ENCODE data around the gene SCYL1. TPM values are rescaled to one million over a fixed set of nuclear protein-coding genes. Genes with fewer than 3 reads are reported as not detected.
A peak's percentile ranks its signal among the peaks of the same experiment; 100 is the strongest.

SCYL1 gene
- total RNA-seq, 1 experiment from 2014 or later: 39.1 TPM

DNA sequence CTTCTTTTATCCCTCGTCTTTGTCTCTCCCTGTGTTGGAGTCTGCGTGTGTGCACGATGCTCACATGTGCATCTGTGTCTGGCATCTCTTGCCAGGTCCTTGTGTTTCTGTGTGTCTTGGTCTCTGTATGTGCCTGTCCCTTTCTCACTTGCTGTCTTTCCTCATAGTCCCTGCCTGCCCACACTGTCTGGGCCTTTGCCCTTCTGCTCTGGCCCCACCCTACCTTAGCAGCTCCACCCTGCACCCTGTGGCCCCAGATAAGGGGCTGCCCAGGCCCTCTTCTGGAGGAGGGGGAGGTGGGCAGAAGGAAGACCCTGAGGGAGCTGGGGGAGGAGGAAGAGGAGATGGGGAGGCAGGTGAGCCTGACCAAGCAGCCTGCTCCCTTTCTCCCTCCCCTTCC lies 53.8 kb downstream of the SCYL1 start:
- Histone ChIP-seq H3K4me3 (no peak overlapping the region), H3K9me3 (replicated peaks) (no peaks in the 10 kb centered on the region), H3K27me3 (no peaks in the 10 kb centered on the region), H3K27ac (no peak overlapping the region), H3K36me3 (no peaks in the 10 kb centered on the region), H3K4me1 (peaks cover 25% of the 10 kb centered on the region)
- no peak for DNase-seq

DNA sequence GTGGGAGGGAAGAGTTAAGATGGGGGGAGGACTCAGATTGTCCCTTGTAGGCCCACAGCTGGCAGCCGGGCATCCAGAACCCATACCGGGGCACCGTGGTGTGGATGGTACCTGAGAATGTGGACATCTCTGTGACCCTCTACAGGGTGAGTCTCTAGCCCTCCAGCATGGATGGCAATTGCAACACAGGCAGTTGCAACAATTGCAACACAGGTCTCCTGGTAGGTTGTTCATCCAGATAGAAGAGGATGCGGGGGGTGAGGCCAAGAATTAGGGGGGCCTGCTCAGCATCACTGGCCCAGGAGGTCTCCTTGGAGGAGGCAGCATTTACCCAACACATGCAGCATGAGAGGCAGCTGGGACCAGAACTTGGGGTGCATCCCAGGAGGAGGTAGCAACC lies 54.4 kb downstream of the SCYL1 start:
- Histone ChIP-seq H3K27me3 (no peaks in the 10 kb centered on the region), H3K36me3 (no peaks in the 10 kb centered on the region), H3K27ac (no peak overlapping the region), H3K4me3 (no peak overlapping the region), H3K9me3 (replicated peaks) (no peaks in the 10 kb centered on the region), H3K4me1 (peaks cover 23% of the 10 kb centered on the region)
- no peak for DNase-seq

DNA sequence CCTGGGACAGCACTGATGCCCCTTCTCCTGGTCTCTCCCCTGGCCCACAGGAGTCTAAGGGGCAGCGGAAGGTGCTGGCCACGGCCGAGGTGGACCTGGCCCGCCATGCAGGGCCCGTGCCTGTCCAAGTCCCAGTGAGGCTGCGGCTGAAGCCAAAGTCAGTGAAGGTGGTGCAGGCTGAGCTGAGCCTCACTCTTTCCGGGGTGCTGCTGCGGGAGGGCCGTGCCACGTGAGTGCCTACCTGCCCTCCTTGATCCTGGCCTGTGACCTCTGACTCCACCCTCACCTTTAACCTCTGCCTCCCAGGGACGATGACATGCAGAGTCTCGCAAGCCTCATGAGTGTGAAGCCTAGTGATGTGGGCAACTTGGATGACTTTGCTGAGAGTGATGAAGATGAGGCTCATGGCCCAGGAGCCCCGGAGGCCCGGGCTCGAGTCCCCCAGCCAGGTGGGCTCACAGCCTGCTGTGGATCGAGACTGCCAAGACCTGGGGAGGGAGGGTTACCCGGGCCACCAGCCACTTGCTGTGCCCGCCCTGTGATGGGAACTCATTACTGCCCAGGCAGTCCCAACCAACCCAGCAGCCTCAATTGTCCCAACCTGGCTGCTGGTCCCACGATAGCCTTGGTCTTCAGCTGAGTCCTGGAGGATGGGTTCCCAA lies 55.3 kb downstream of the SCYL1 start:
- Histone ChIP-seq H3K9me3 (replicated peaks) (no peaks in the 10 kb centered on the region), H3K27ac (no peak overlapping the region), H3K4me3 (no peak overlapping the region), H3K27me3 (no peaks in the 10 kb centered on the region), H3K4me1 (peaks cover 19% of the 10 kb centered on the region), H3K36me3 (no peaks in the 10 kb centered on the region)
- no peak for DNase-seq

DNA sequence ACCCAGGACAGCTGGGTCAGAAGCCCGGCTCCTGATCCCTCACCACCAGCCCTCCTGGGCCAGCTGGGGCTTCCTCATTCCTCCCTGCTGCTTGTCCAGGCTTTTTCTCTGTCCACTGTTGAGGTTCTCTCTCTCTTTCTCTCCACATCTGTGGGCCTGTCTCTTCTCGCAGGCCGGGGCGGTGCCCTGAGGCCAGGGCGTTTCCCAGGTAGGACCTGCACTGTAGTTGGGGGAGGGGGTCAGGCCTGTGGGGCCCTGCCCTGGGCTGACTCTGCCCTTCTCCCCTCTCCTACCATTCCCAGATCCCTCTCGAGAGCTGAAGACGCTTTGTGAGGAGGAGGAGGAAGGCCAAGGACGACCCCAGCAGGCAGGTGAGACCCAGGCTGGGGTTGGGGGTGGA lies 55.9 kb downstream of the SCYL1 start:
- no peaks in the 10 kb centered on the region for H3K9me3 ChIP-seq (replicated peaks)
- no peak overlapping the region for H3K27ac ChIP-seq
- DNase-seq: no peak
- H3K36me3 ChIP-seq: no peaks in the 10 kb centered on the region
- H3K4me3 ChIP-seq: no peak overlapping the region
- peaks cover 16% of the 10 kb centered on the region for H3K4me1 ChIP-seq
- H3K27me3 ChIP-seq: no peaks in the 10 kb centered on the region

DNA sequence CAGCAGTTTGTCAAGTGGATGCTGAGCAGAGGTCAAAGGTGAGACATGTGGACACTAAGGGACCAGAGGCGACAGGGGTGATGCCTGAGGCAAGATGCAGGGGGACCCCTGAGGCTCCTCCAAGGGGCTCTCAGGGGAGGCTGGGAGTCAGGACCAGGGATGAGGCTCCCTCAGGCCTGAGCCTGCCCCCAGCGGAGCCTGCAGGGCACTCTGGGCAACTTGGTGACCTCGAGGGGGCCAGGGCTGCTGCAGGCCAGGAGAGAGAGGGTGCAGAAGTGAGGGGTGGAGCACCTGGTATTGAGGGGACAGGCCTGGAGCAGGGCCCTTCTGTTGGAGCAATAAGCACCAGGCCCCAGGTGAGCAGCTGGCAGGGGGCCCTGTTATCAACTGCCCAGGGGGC lies 57.0 kb downstream of the SCYL1 start:
- H3K4me1 ChIP-seq: peaks cover 10% of the 10 kb centered on the region
- no peaks in the 10 kb centered on the region for H3K36me3 ChIP-seq
- H3K27ac ChIP-seq: no peak overlapping the region
- no peaks in the 10 kb centered on the region for H3K27me3 ChIP-seq
- H3K4me3 ChIP-seq: no peak overlapping the region
- no peaks in the 10 kb centered on the region for H3K9me3 ChIP-seq (replicated peaks)
- no peak for DNase-seq

DNA sequence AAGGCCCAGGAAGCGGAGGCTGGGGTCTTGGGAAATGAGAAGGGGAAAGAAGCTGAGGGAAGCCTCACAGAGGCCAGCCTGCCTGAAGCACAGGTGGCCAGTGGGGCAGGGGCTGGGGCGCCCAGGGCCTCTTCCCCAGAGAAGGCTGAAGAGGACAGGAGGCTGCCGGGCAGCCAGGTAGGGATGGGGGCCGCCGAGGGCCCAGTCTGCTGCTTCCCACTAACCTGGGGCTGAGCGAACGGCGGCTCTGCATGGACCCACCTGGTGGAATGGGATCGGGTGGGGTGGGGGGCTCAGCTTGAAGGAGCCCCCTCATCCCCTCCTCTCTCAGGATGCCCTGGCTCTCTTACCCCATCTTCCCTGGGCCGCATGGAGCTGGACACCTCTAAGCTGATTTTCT lies 58.7 kb downstream of the SCYL1 start:
- Histone ChIP-seq H3K4me3 (no peak overlapping the region), H3K36me3 (no peaks in the 10 kb centered on the region), H3K4me1 (peaks cover 2% of the 10 kb centered on the region; the same call in 1 of the 2 replicates), H3K27me3 (no peaks in the 10 kb centered on the region), H3K27ac (no peak overlapping the region), H3K9me3 (replicated peaks) (no peaks in the 10 kb centered on the region)
- no peak for DNase-seq

DNA sequence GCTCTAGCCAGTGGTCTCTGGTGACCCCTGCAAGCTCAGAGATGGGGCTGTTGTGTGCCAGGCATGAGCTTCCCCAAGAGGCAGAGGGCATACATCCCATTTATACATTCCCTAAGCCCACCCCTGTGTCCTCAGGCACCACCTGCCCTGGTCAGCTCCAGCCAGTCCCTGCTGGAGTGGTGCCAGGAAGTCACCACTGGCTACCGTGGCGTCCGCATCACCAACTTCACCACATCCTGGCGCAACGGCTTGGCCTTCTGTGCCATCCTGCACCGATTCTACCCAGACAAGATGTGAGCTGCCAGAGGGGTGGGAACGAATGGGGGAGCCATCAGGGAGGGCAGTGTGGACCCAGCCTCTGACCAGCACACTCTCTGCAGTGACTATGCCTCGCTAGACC lies 59.2 kb downstream of the SCYL1 start:
- no peak for DNase-seq

DNA sequence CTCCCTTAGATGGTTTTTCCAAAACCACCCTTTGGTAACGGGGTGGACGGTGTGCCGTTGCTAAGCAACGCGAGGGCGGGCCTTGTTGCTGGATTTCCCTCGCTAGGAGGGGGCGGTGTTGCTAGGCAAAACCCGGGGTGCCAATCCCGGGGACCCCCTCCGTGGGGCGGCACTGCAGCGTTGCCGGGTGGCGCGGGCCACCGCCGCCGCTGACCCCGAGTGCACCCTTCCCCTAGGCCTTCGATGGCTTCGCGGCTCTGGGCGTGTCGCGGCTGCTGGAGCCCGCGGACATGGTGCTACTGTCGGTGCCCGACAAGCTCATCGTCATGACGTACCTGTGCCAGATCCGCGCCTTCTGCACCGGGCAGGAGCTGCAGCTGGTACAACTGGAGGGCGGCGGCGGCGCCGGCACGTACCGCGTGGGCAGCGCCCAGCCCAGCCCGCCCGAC lies 59.9 kb downstream of the SCYL1 start:
- H3K36me3 ChIP-seq: no peaks in the 10 kb centered on the region
- DNase-seq: no peak

More for the DNA sequence above, 59.2 kb downstream of the SCYL1 start:
- Histone ChIP-seq H3K9me3 (replicated peaks) (no peaks in the 10 kb centered on the region), H3K4me3 (no peak overlapping the region), H3K4me1 (peaks cover 2% of the 10 kb centered on the region; the same call in 1 of the 2 replicates), H3K27ac (no peak overlapping the region), H3K27me3 (no peaks in the 10 kb centered on the region), H3K36me3 (no peaks in the 10 kb centered on the region)

DNA sequence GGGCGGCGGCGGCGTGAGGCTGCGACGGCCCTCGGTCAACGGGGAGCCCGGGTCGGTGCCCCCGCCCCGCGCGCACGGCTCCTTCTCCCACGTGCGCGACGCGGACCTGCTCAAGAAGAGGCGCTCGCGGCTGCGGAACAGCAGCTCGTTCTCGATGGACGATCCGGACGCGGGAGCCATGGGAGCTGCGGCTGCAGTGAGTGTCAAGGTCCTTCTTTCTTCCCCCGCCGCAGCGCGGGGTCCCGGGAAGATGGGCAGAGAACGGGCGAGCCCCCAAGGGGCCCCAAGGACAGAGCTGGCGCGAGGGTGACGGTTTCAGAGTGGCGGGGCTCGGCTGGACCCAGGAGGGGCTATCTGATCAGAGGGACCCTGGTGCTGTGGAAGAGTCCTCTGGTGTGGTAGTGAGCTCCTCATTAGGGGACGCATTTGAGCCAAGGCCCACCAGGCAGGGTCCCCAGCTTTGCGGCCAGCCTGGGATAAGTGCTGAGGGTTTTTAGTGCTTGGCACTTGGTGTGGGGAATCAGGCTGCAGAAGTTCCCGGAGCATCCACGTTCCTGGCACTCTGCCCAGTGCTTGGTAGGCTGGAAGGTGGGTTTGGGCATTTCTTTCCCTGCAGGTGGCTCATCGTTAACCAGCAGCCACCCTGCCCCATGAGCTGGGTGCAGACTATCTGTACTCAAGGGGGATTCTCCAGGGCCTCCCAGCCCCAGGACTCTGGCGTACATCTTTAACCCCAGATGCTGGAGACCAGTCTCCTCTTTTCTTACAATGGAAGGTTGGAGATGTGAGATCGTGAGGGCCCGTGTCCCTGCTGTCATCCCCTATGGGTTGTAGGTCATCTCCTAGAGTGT lies 60.7 kb downstream of the SCYL1 start:
- no peak overlapping the region for H3K27ac ChIP-seq
- DNase-seq: no peak
- H3K27me3 ChIP-seq: no peaks in the 10 kb centered on the region
- H3K4me1 ChIP-seq: peaks cover 2% of the 10 kb centered on the region; the same call in 1 of the 2 replicates
- no peak overlapping the region for H3K4me3 ChIP-seq
- H3K36me3 ChIP-seq: no peaks in the 10 kb centered on the region
- no peaks in the 10 kb centered on the region for H3K9me3 ChIP-seq (replicated peaks)

More for the DNA sequence above, 59.9 kb downstream of the SCYL1 start:
- Histone ChIP-seq H3K4me3 (no peak overlapping the region), H3K27me3 (no peaks in the 10 kb centered on the region), H3K9me3 (replicated peaks) (no peaks in the 10 kb centered on the region), H3K27ac (no peak overlapping the region), H3K4me1 (peaks cover 2% of the 10 kb centered on the region; the same call in 1 of the 2 replicates)

DNA sequence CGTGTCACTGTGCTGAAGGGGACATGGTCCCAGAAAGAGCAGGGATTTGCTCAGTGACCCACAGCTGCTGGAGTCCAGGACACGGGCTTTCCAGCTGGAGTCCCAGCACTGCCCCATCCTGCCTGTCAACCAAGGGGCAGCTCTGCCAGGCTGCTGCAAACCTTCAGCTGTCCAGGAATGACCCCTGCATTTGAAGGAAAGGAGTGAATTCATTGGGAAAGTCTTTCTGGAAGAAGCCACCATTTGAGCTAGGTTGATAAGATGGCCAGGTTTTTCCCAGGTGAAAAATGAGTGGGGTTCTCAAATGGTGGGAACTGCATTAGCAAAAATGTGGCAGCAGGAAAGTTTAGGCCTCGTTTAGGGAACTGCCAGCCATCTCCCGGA lies 61.4 kb downstream of the SCYL1 start:
- no peaks in the 10 kb centered on the region for H3K9me3 ChIP-seq (replicated peaks)
- no peak for DNase-seq
- H3K27me3 ChIP-seq: no peaks in the 10 kb centered on the region
- H3K27ac ChIP-seq: no peak overlapping the region
- H3K36me3 ChIP-seq: no peaks in the 10 kb centered on the region
- no peak overlapping the region for H3K4me3 ChIP-seq
- peaks cover 2% of the 10 kb centered on the region; the same call in 1 of the 2 replicates for H3K4me1 ChIP-seq

DNA sequence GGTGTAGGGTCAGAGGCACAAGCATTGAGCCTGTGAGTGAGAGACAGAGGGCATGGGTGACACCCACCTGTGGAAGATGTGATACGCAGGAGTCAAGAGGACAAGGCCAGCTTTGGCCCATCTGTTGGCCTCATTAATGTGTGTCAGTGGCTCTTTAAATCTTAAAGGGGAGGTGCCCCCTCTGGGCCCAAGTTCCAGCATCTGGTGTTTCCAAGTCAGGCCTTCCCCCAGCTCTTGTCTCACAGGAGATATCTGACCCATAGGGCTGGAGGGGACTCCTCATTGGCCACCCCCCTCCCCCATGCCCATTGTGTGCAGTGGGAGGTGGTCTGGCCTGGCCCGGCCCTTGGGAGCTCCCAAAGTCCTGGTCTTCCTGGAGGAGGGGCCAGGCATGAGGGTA lies 61.8 kb downstream of the SCYL1 start:
- no peaks in the 10 kb centered on the region for H3K36me3 ChIP-seq
- H3K9me3 ChIP-seq (replicated peaks): no peaks in the 10 kb centered on the region
- peak; percentile 56 to 71 for DNase-seq
- H3K4me1 ChIP-seq: peaks cover 2% of the 10 kb centered on the region; the same call in 1 of the 2 replicates
- no peak overlapping the region for H3K27ac ChIP-seq
- H3K4me3 ChIP-seq: no peak overlapping the region
- H3K27me3 ChIP-seq: no peaks in the 10 kb centered on the region

Other genes with a start within 250 kb of the SCYL1 start
- gene CDC42EP2, start 210.2 kb upstream of the SCYL1 start, total RNA-seq (2014; rRNA removed; shearing (Covaris generic)): 5.6 and 6.0 TPM in 2 replicates
- gene DPF2, start 191.2 kb upstream of the SCYL1 start, total RNA-seq (2014; rRNA removed; shearing (Covaris generic)): 33.0 and 38.0 TPM in 2 replicates
- gene TIGD3, start 170.3 kb upstream of the SCYL1 start, total RNA-seq (2014; rRNA removed; shearing (Covaris generic)): 0.53 and 0.71 TPM in 2 replicates
- gene SLC25A45, start 142.4 kb upstream of the SCYL1 start, total RNA-seq (2014; rRNA removed; shearing (Covaris generic)): 1.1 and 1.3 TPM in 2 replicates
- 21.0 and 22.2 TPM in 2 replicates for gene FRMD8, start 138.4 kb upstream of the SCYL1 start, total RNA-seq (2014; rRNA removed; shearing (Covaris generic))
- 6.2 and 12.8 TPM in 2 replicates for gene NEAT1, start 102.3 kb upstream of the SCYL1 start, total RNA-seq (2014; rRNA removed; shearing (Covaris generic))
- gene MALAT1, start 26.0 kb upstream of the SCYL1 start, total RNA-seq (2014; rRNA removed; shearing (Covaris generic)): 496 and 686 TPM in 2 replicates
- 13.2 and 17.2 TPM in 2 replicates for gene LTBP3, start 33.3 kb downstream of the SCYL1 start, total RNA-seq (2014; rRNA removed; shearing (Covaris generic))
- 30.6 and 32.6 TPM in 2 replicates for gene ZNRD2, start 45.4 kb downstream of the SCYL1 start, total RNA-seq (2014; rRNA removed; shearing (Covaris generic))
- gene FAM89B, start 47.5 kb downstream of the SCYL1 start, total RNA-seq (2014; rRNA removed; shearing (Covaris generic)): 18.3 and 21.5 TPM in 2 replicates
- gene EHBP1L1, start 51.0 kb downstream of the SCYL1 start, total RNA-seq (2014; rRNA removed; shearing (Covaris generic)): 16.8 and 18.5 TPM in 2 replicates
- gene KCNK7, start 70.7 kb downstream of the SCYL1 start, total RNA-seq (2014; rRNA removed; shearing (Covaris generic)): 0.28 TPM in 1 of 2 replicates, not detected in the other
- gene MAP3K11, start 89.1 kb downstream of the SCYL1 start, total RNA-seq (2014; rRNA removed; shearing (Covaris generic)): 20.5 and 24.3 TPM in 2 replicates
- 24.3 and 27.1 TPM in 2 replicates for gene PCNX3, start 90.7 kb downstream of the SCYL1 start, total RNA-seq (2014; rRNA removed; shearing (Covaris generic))
- gene SIPA1, start 113.0 kb downstream of the SCYL1 start, total RNA-seq (2014; rRNA removed; shearing (Covaris generic)): 2.8 and 2.9 TPM in 2 replicates
- 37.3 and 38.3 TPM in 2 replicates for gene RELA, start 137.8 kb downstream of the SCYL1 start, total RNA-seq (2014; rRNA removed; shearing (Covaris generic))
- 30.7 and 34.0 TPM in 2 replicates for gene KAT5, start 187.2 kb downstream of the SCYL1 start, total RNA-seq (2014; rRNA removed; shearing (Covaris generic))
- 49.3 and 50.9 TPM in 2 replicates for gene RNASEH2C, start 195.7 kb downstream of the SCYL1 start, total RNA-seq (2014; rRNA removed; shearing (Covaris generic))

All from SJCRH30 (cell line).